ENCODE data around the gene STEAP2.
"Not testable (repeated sequence)": the region's sequence is repeated elsewhere in the genome, so short reads cannot be mapped to it uniquely, and the experiment has no call there.

Gene STEAP2

GRCh38 chr7:90248706-90249105 lies 37.2 kb downstream of the STEAP2 start:
- no peak for TF ChIP-seq CTCF (IDR thresholded peaks at IDR 0.05; ENCODE audit: low read depth, low read length, missing control alignments)
- H3K4me3 ChIP-seq (ENCODE audit: low read depth, low read length) = no peak overlapping the region
- DNase-seq (ENCODE audit: low read depth) = no peak

- H3K4me3 ChIP-seq (ENCODE audit: low read depth, low read length) = no peak overlapping the region
- DNase-seq (ENCODE audit: low read depth) = no peak
- TF ChIP-seq CTCF (IDR thresholded peaks at IDR 0.05; ENCODE audit: low read depth, low read length, missing control alignments) = no peak
Observed at GRCh38 chr7:90250601-90251303, 39.2 kb downstream of the STEAP2 start.

GRCh38 chr7:90251304-90251635 lies 39.7 kb downstream of the STEAP2 start:
- DNase-seq (ENCODE audit: low read depth) = no peak
- TF ChIP-seq CTCF (IDR thresholded peaks at IDR 0.05; ENCODE audit: low read depth, low read length, missing control alignments) = no peak
- H3K4me3 ChIP-seq (ENCODE audit: low read depth, low read length) = no peak overlapping the region

GRCh38 chr7:90256011-90256410 lies 44.5 kb downstream of the STEAP2 start:
- not testable (repeated sequence) for DNase-seq (ENCODE audit: low read depth); H3K4me3 ChIP-seq (ENCODE audit: low read depth, low read length)

GRCh38 chr7:90256778-90257177 lies 45.2 kb downstream of the STEAP2 start:
- no peak for DNase-seq (ENCODE audit: low read depth)
- TF ChIP-seq CTCF (IDR thresholded peaks at IDR 0.05; ENCODE audit: low read depth, low read length, missing control alignments) = no peak
- no peak overlapping the region for H3K4me3 ChIP-seq (ENCODE audit: low read depth, low read length)

GRCh38 chr7:90261441-90261840 lies 49.9 kb downstream of the STEAP2 start:
- TF ChIP-seq CTCF (IDR thresholded peaks at IDR 0.05; ENCODE audit: low read depth, low read length, missing control alignments) = no peak
- no peak for DNase-seq (ENCODE audit: low read depth)
- no peak overlapping the region for H3K4me3 ChIP-seq (ENCODE audit: low read depth, low read length)

- peak; percentile 21 for TF ChIP-seq CTCF (IDR thresholded peaks at IDR 0.05; ENCODE audit: low read depth, low read length, missing control alignments)
- no peak for DNase-seq (ENCODE audit: low read depth)
Observed at GRCh38 chr7:90262438-90262837, 50.9 kb downstream of the STEAP2 start.

More at GRCh38 chr7:90262438-90262837, 50.9 kb downstream of the STEAP2 start:
- H3K4me3 ChIP-seq (ENCODE audit: low read depth, low read length) = no peak overlapping the region
